Osteoblast (primary cell): Measurements from ENCODE around the gene CEMP1. TPM values are rescaled to one million over a fixed set of nuclear protein-coding genes. Genes with fewer than 3 reads are reported as not detected.
"Not testable (repeated sequence)": the region's sequence is repeated elsewhere in the genome, so short reads cannot be mapped to it uniquely, and the experiment has no call there.

Source experiments
- DNase-seq: peaks from one replicate; pipeline ENCODE4 v3.0.0; 2011; ENCODE audit warnings: low spot score, mixed read lengths; ENCODE audit not compliant: insufficient read length; ENCODE audit errors: missing footprints
- H2AFZ ChIP-seq: 2 replicates; pipeline ENCODE4 v1.6.0; 2011; ENCODE audit warnings: mild to moderate bottlenecking, low read length
- H3K27ac ChIP-seq: 2 replicates; pipeline ENCODE4 v1.5.1; 2011; ENCODE audit warnings: mild to moderate bottlenecking, low read depth, low read length, moderate library complexity
- H3K27me3 ChIP-seq: 2 replicates; pipeline ENCODE4 v1.6.0; 2012; ENCODE audit warnings: mild to moderate bottlenecking, control low read depth, inconsistent platforms, low read length, moderate library complexity; ENCODE audit not compliant: insufficient read depth
- H3K36me3 ChIP-seq: 2 replicates; pipeline ENCODE4 v1.5.1; 2011; ENCODE audit warnings: mild to moderate bottlenecking, low read length, control low read depth, moderate library complexity; ENCODE audit not compliant: insufficient read depth
- H3K4me1 ChIP-seq: 2 replicates; pipeline ENCODE4 v1.5.1; 2011; ENCODE audit warnings: mild to moderate bottlenecking, low read length, control low read depth, moderate library complexity; ENCODE audit not compliant: insufficient read depth
- H3K4me2 ChIP-seq: 2 replicates; pipeline ENCODE4 v1.6.0; 2011; ENCODE audit warnings: mild to moderate bottlenecking, low read length; ENCODE audit not compliant: insufficient read depth
- H3K4me3 ChIP-seq: fragments of 200-600 bp; sonication (generic); 3 replicates; pipeline ENCODE4 v1.5.1; 2012; ENCODE audit warnings: mild to moderate bottlenecking, low read length, inconsistent platforms; ENCODE audit not compliant: insufficient read depth
- H3K79me2 ChIP-seq: 2 replicates; pipeline ENCODE4 v1.6.0; 2012; ENCODE audit warnings: mild to moderate bottlenecking, low read length, control low read depth, inconsistent platforms; ENCODE audit not compliant: insufficient read depth
- H3K9me3 ChIP-seq: 2 replicates; pipeline ENCODE4 v1.5.1; 2011; ENCODE audit warnings: low read depth, low read length, control low read depth
- H4K20me1 ChIP-seq: 2 replicates; pipeline ENCODE4 v1.6.0; 2012; ENCODE audit warnings: mild to moderate bottlenecking, low read length, control low read depth; ENCODE audit not compliant: insufficient read depth
- total RNA-seq: library from RNA; depleted of rRNA; stranded (reverse); fragments of >200 nt; gene quantifications from 2 replicates; pipeline ENCODE4 v1.2.3, GENCODE V29; 2012
- TF ChIP-seq, protein P1 (sequence below): IDR thresholded peaks from 2 replicates; pipeline ENCODE4 v1.5.1; 2011; ENCODE audit warnings: mild to moderate bottlenecking, low read depth, low read length, moderate library complexity; ENCODE audit errors: extremely low read depth

CEMP1 gene
- total RNA-seq, 1 donor: not detected

- not testable (repeated sequence) for H3K27me3 ChIP-seq, H3K9me3 ChIP-seq, H3K27ac ChIP-seq, H3K4me3 ChIP-seq, H3K4me2 ChIP-seq, H3K36me3 ChIP-seq, H2AFZ ChIP-seq
- Histone ChIP-seq H4K20me1 (peaks cover 11% of the 10 kb centered on the region), H3K4me1 (peaks cover 14% of the 10 kb centered on the region), H3K79me2 (peaks cover 61% of the 10 kb centered on the region)
- DNase-seq: peak; percentile 10
Measured at GRCh38 chr16:2541409-2541808, 10.2 kb upstream of the CEMP1 start.

DNA sequence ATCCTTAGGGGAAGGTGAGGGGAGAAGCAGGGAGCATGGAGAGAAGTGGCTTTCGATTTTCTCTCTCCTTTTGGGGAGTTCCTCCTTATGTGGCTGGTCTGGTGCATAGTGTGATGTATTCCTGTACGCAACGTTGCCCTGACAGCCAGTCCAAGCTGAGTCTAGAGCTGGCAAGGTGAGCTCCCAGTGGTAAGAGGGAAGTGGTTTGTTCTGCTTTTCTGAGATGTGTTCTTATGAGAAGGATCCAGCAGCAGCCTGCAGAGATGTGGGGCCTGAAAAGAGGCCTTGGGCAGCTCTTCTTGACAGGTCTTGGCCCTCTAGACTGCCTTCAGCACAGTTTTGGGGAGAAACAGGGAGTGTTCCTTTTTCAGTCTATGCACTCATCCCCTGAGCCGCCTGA lies 9.7 kb upstream of the CEMP1 start:
- not testable (repeated sequence) for H3K4me3 ChIP-seq, H3K27me3 ChIP-seq, H3K9me3 ChIP-seq, H3K4me2 ChIP-seq, H3K36me3 ChIP-seq, H2AFZ ChIP-seq, H3K27ac ChIP-seq, DNase-seq
- Histone ChIP-seq H4K20me1 (peaks cover 11% of the 10 kb centered on the region), H3K4me1 (peaks cover 14% of the 10 kb centered on the region), H3K79me2 (peaks cover 56% of the 10 kb centered on the region)

DNA sequence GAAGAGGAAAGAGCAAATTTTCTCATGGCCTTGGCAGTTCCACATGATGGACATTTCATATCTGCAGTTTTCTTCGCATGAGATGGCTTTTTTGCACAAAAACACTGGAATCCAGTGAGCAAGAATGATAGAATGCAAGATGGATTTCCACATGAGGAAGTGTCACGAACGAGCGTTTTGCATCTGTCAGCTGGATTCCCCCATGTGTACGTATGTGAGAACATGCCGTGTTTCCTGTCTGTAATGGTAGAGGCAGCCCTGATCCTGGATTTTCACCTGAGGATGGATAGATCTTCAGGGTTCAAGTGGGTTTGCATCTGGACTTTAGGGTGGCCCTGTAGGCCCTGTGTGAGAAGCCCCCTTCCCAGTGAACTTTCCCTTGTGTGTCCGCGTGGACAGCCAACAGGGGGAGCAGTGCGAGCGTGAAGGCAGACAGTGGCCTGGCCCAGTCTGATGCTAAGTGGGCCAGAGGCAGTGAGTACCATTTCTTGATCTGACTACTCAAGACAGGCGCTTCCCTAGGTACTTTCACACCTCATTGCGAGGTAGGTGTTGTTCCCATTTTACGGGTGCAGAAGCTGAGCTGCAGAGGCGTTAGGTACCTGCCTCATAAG lies 8.7 kb upstream of the CEMP1 start:
- peak overlapping the region; percentile 33 for H3K27ac ChIP-seq
- peak overlapping the region; percentile 40 for H3K4me2 ChIP-seq
- H3K36me3 ChIP-seq, H3K27me3 ChIP-seq, H3K4me3 ChIP-seq, H2AFZ ChIP-seq, DNase-seq, H3K9me3 ChIP-seq: not testable (repeated sequence)
- H3K4me1 ChIP-seq: peaks cover 14% of the 10 kb centered on the region
- H3K79me2 ChIP-seq: peaks cover 46% of the 10 kb centered on the region
- peaks cover 11% of the 10 kb centered on the region for H4K20me1 ChIP-seq
- TF ChIP-seq, protein P1, sequence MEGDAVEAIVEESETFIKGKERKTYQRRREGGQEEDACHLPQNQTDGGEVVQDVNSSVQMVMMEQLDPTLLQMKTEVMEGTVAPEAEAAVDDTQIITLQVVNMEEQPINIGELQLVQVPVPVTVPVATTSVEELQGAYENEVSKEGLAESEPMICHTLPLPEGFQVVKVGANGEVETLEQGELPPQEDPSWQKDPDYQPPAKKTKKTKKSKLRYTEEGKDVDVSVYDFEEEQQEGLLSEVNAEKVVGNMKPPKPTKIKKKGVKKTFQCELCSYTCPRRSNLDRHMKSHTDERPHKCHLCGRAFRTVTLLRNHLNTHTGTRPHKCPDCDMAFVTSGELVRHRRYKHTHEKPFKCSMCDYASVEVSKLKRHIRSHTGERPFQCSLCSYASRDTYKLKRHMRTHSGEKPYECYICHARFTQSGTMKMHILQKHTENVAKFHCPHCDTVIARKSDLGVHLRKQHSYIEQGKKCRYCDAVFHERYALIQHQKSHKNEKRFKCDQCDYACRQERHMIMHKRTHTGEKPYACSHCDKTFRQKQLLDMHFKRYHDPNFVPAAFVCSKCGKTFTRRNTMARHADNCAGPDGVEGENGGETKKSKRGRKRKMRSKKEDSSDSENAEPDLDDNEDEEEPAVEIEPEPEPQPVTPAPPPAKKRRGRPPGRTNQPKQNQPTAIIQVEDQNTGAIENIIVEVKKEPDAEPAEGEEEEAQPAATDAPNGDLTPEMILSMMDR: peak; percentile 41

GRCh38 chr16:2539192-2539844 lies 8.1 kb upstream of the CEMP1 start:
- peak overlapping the region; percentile 40 for H3K4me2 ChIP-seq
- H3K4me1 ChIP-seq: peaks cover 14% of the 10 kb centered on the region
- H3K79me2 ChIP-seq: peaks cover 42% of the 10 kb centered on the region
- DNase-seq: peak; percentile 34
- not testable (repeated sequence) for H2AFZ ChIP-seq, H3K4me3 ChIP-seq, H3K9me3 ChIP-seq, H3K27me3 ChIP-seq, H3K36me3 ChIP-seq
- peak overlapping the region; percentile 33 for H3K27ac ChIP-seq
- peaks cover 11% of the 10 kb centered on the region for H4K20me1 ChIP-seq

DNA sequence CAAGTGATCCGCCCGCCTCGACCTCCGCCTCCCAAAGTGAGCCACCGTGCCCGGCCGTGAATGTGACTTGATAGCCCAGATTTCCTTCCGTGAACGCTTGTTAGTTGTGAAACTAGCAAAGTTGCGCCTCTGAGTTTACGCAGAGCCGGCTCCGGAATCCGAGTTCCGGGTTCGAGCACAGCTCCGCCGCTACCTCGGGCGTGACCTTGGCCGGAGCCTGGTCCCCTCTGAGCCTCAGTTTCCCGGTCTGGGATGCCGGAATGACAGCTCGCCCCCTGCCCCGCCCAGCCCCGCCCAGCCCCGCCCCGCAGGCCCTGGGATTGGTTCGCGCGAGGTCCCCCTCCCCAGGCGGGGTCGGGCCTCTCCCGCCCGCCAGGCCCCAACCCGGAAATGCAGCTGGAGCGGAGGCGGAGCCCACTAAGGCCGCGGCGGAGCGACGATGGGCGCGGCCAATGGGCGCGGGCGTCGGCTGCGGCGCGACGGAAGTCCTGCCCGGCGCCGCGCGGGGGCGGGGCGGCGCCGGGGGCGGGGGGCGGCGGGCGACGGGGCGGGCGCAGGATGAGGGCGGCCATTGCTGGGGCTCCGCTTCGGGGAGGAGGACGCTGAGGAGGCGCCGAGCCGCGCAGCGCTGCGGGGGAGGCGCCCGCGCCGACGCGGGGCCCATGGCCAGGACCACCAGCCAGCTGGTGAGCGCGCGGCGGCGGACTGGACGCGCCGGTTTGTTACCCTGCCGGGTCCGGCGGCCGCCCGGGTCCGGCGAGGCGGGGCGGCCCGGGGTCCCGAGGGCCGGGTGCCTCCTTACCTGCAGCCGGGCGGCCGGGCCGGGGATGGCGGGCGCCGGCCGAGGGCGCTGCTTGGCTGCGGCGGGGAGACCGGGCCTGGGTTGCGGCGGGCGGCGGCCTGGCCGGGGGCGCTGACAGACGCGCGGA lies 6.5 kb upstream of the CEMP1 start, which contains the start of gene PDPK1:
PDPK1 (plus strand) TSS at position 571 of the 929 bp plus-strand sequence; CDS start at position 663, 92 bp downstream.
- peaks cover 37% of the 10 kb centered on the region for H3K79me2 ChIP-seq
- H4K20me1 ChIP-seq: peaks cover 11% of the 10 kb centered on the region
- peaks cover 17% of the 10 kb centered on the region for H3K4me1 ChIP-seq
- peak within 1 kb of the TSS; percentile 51 for H3K27ac ChIP-seq
- H2AFZ ChIP-seq: peak within 1 kb of the TSS; percentile 58
- H3K4me3 ChIP-seq: peak within 1 kb of the TSS; percentile 74
- TF ChIP-seq, protein P1: no peak
- DNase-seq: peak; percentile 100
- H3K9me3 ChIP-seq: no peaks in the 10 kb centered on the region
- H3K27me3 ChIP-seq: no peaks in the 10 kb centered on the region
- H3K36me3 ChIP-seq: no peaks in the 10 kb centered on the region
- peak within 1 kb of the TSS; percentile 86 for H3K4me2 ChIP-seq
